Measurements from ENCODE around the gene USH1C.

DNA sequence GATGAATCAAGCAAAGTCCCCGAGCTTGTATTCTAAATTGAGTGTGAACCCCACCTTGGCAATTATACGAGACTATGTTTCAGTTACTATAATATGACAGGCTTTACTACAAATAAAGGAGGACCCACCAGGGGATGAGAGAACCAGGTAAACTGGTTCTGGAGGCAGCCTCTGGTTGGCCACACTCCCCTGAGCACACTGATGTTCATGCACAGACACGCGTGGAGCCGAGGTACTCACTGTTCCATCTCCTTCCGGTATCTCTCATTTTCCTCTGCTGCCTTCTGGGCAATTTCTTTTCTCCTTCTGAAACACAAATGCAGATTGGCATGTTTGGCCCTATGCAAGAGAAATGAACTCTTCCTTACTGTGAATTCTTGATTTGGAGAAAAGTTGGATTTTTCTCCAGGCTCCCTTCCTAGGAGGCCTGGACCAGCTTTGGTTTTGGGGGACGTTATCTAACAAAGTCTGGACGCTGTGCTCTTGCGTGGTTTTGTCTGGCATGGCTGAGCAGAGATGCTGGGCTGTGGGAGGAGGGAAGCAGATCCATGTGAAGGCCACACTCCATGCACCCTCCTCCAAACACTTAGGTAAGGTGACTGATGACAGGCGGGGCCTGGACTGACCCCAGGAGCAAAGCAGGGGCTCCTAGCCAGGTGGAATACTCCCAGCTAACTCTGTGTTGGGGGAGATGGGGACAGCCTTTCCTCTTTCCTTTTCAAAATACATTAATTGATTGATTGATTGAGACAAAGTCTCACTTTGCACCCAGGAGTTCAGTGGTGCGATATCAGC is 22.9 kb downstream of the USH1C start:
- TF ChIP-seq, protein P1, sequence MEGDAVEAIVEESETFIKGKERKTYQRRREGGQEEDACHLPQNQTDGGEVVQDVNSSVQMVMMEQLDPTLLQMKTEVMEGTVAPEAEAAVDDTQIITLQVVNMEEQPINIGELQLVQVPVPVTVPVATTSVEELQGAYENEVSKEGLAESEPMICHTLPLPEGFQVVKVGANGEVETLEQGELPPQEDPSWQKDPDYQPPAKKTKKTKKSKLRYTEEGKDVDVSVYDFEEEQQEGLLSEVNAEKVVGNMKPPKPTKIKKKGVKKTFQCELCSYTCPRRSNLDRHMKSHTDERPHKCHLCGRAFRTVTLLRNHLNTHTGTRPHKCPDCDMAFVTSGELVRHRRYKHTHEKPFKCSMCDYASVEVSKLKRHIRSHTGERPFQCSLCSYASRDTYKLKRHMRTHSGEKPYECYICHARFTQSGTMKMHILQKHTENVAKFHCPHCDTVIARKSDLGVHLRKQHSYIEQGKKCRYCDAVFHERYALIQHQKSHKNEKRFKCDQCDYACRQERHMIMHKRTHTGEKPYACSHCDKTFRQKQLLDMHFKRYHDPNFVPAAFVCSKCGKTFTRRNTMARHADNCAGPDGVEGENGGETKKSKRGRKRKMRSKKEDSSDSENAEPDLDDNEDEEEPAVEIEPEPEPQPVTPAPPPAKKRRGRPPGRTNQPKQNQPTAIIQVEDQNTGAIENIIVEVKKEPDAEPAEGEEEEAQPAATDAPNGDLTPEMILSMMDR (IDR thresholded peaks at IDR 0.05; ENCODE audit: low read length) = no peak
- TF ChIP-seq EZH2 (optimal IDR thresholded peaks at IDR 0.05; ENCODE audit: low read depth, low read length) (no peak), EZH2phosphoT487 (IDR thresholded peaks at IDR 0.05; ENCODE audit: low read length) (no peak)

Data from MM.1S (cell line).